Kidney (tissue), 14 donors: ENCODE results near the gene HHIPL1. TPM values are rescaled to one million over a fixed set of nuclear protein-coding genes. Genes with fewer than 3 reads are reported as not detected.
A peak's percentile ranks its signal among the peaks of the same experiment; 100 is the strongest.

Experiments
- DNase-seq, 5 donors: peaks; one replicate each; pipeline ENCODE4 v3.0.0-alpha.2; 2013 to 2020
- FAIRE-seq: peaks from 2 replicates; lab custom pipeline; 2012; peaks lifted over from hg19 to GRCh38; lab: Jason Lieb, UNC
- H3K27ac ChIP-seq, 2 donors: one replicate each; pipeline ENCODE4 v1.7.0; 2013; ENCODE audit warnings: low read depth in 2 of 2, low read length in 2 of 2, inconsistent platforms in 1 of 2
- H3K27me3 ChIP-seq: one replicate; pipeline ENCODE4 v1.7.1; 2013; ENCODE audit warnings: low read length, inconsistent platforms; ENCODE audit not compliant: control insufficient read depth, insufficient read depth
- H3K36me3 ChIP-seq, 3 donors: one replicate each; pipeline versions ENCODE4 v1.7.0 to v1.7.1; 2013; ENCODE audit warnings: low read length in 3 of 3, control low read depth in 1 of 3, inconsistent platforms in 1 of 3; ENCODE audit not compliant: insufficient read depth in 3 of 3, control insufficient read depth in 2 of 3
- H3K4me1 ChIP-seq, 3 donors: one replicate each; pipeline versions ENCODE4 v1.7.0 to v1.7.1; 2013; ENCODE audit warnings: low read length in 3 of 3, inconsistent platforms in 1 of 3, low read depth in 1 of 3; ENCODE audit not compliant: control insufficient read depth in 2 of 3, insufficient read depth in 2 of 3
- H3K4me3 ChIP-seq, 3 donors: one replicate each; pipeline versions ENCODE4 v1.7.0 to v1.8.1; 2013; ENCODE audit warnings: low read length in 3 of 3, control low read depth in 1 of 3, inconsistent platforms in 1 of 3
- H3K9ac ChIP-seq, 3 donors: one replicate each; pipeline versions ENCODE4 v1.7.0 to v1.7.1; 2013; ENCODE audit warnings: low read length in 3 of 3, control low read depth in 1 of 3, inconsistent platforms in 1 of 3
- H3K9me3 ChIP-seq, 3 donors: one replicate each; pipeline versions ENCODE4 v1.7.0 to v1.7.1; 2013; ENCODE audit warnings: low read length in 3 of 3, control low read depth in 1 of 3, inconsistent platforms in 1 of 3; ENCODE audit not compliant: control insufficient read depth in 2 of 3, insufficient read depth in 1 of 3
- intact Hi-C: fragments of 100-400 bp; cut with DNase I; formaldehyde crosslinking; loops from one replicate; pipeline ENCODE4 v1.11.1; 2022
- polyA plus RNA-seq: library from polyadenylated mRNA; stranded (reverse); fragments of 350-450 nt; fragmentation: Illumina TruSeq; extraction: RNeasy Lipid Tissue Mini Kit (QIAGEN cat#74804); gene quantifications from one replicate; pipeline ENCODE4 v1.2.3, GENCODE V29; 2014; ENCODE audit warnings: low read depth, low replicate concordance; ENCODE audit not compliant: insufficient read depth
- total RNA-seq: library from RNA; stranded (reverse); fragmentation: NEBNext Ultra II Directional; extraction: Animal tissue kit (Norgen Biotek cat#: 25700); gene quantifications from one replicate; pipeline ENCODE4 v1.2.1, GENCODE V29; 2021
- TF ChIP-seq, protein P1 (sequence below): IDR thresholded peaks from 3 replicates; pipeline ENCODE4 v1.5.1; 2012; ENCODE audit warnings: mild to moderate bottlenecking, moderate library complexity, borderline replicate concordance; ENCODE audit not compliant: insufficient read depth; ENCODE audit errors: extremely low read depth
- donor health status: control.
- donor health status: control.
- donor health status: control.
- donor health status: control.
- donor health status: control.
- donor health status: DM: yes; HTN: yes; CAD: no.
- donor health status: Normal renal cell carcinoma (clear cell type).

Gene HHIPL1
- total and polyA plus RNA-seq, 2 donors from 2014 or later: 0.32 to 0.88 TPM

DNA sequence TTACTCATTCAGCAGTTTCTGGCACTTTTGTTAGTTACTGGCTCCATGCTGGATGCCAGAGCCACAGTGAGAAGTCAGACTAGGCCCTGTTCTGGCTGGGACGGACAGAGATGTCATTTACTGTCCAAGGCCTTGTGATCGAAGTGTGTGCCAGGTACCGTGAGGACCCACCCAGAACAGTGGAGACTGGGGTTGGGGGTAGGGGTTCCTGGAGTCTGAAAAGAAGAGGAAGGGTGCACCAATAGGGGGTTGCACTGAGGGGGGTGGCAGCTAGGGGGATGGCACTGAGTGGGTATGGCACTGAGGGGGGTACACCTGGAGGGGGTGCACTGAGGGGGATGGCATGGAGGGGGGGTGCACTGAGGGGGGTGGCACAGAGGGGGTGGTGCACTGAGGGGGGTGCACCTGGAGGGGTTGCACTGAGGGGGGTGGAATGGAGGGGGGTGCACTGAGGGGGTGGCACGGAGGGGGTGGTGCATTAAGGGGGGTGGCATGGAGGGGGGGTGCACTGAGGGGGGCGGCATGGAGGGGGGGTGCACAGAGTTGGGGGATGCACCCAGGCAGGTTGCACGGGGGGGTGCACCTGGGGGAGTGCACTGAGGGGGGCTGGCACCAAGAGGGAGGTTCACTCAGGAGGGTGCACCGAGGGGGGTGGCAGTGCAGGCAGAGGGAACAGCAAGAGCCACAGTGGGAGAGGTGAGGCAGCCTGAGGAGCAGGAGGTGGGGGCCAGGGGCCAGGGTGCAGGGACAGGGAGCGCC lies 28.6 kb downstream of the HHIPL1 start:
- peaks cover 0 to 6% (median 0%) of the 10 kb centered on the region in 3 donors for H3K9me3 ChIP-seq
- DNase-seq: peak in 2 of 5 donors; percentile 41 to 59
- TF ChIP-seq, protein P1, sequence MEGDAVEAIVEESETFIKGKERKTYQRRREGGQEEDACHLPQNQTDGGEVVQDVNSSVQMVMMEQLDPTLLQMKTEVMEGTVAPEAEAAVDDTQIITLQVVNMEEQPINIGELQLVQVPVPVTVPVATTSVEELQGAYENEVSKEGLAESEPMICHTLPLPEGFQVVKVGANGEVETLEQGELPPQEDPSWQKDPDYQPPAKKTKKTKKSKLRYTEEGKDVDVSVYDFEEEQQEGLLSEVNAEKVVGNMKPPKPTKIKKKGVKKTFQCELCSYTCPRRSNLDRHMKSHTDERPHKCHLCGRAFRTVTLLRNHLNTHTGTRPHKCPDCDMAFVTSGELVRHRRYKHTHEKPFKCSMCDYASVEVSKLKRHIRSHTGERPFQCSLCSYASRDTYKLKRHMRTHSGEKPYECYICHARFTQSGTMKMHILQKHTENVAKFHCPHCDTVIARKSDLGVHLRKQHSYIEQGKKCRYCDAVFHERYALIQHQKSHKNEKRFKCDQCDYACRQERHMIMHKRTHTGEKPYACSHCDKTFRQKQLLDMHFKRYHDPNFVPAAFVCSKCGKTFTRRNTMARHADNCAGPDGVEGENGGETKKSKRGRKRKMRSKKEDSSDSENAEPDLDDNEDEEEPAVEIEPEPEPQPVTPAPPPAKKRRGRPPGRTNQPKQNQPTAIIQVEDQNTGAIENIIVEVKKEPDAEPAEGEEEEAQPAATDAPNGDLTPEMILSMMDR: no peak

DNA sequence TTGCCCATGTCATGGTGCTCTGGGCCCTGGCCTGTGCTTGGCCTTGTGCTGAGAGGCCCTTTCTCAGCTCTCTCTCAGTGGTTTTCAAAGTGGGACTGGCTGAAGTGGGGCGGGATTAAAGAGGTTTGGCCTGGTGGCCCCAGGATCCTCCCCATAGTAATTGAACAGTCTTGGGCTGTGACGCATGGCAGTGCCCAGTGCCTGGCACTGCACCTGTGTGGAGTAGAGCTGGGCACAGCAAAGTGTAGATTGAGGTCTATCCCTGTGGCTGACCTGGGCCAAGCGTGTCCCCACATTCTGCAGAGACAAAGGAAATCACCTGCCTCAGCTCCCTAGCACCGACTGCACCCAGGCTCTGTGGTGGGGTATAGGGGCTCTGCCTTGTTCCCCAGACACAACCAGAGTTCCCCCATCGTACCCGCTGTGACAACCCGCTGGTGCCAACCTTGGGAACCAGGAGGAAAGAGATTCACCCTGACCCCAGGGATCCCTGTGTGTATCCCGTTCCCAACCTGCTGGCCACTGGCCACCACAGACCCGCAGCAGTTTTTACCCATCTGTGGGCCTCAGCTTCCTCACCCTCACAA lies 29.2 kb downstream of the HHIPL1 start:
- intact Hi-C loops: no loop called here
- H3K4me1 ChIP-seq: peaks cover 0 to 8% (median 4%) of the 10 kb centered on the region in 3 donors
- H3K4me3 ChIP-seq: no peak overlapping the region
- no peaks in the 10 kb centered on the region for H3K36me3 ChIP-seq
- no peak overlapping the region for H3K9ac ChIP-seq
- peaks cover 3% of the 10 kb centered on the region for H3K27me3 ChIP-seq
- TF ChIP-seq, protein P1: no peak
- peaks cover 0 to 6% (median 0%) of the 10 kb centered on the region in 3 donors for H3K9me3 ChIP-seq
- FAIRE-seq: no peak
- peak in 2 of 5 donors; percentile 20 to 37 for DNase-seq
- H3K27ac ChIP-seq: no peak overlapping the region

More for the DNA sequence above, 28.6 kb downstream of the HHIPL1 start:
- intact Hi-C loops: no loop called here
- no peaks in the 10 kb centered on the region for H3K36me3 ChIP-seq
- H3K27ac ChIP-seq: no peak overlapping the region
- H3K4me1 ChIP-seq: peaks cover 0 to 8% (median 4%) of the 10 kb centered on the region in 3 donors
- no peak overlapping the region for H3K9ac ChIP-seq
- H3K27me3 ChIP-seq: peaks cover 3% of the 10 kb centered on the region
- FAIRE-seq: no peak
- H3K4me3 ChIP-seq: no peak overlapping the region

GRCh38 chr14:99674776-99675381 lies 29.9 kb downstream of the HHIPL1 start:
- no peak for FAIRE-seq
- TF ChIP-seq, protein P1: no peak
- no peaks in the 10 kb centered on the region for H3K36me3 ChIP-seq
- DNase-seq: peak in 2 of 5 donors; percentile 37 to 59
- H3K4me3 ChIP-seq: no peak overlapping the region
- peaks cover 3% of the 10 kb centered on the region for H3K27me3 ChIP-seq
- H3K4me1 ChIP-seq: peaks cover 0 to 8% (median 4%) of the 10 kb centered on the region in 3 donors
- peaks cover 0 to 6% (median 0%) of the 10 kb centered on the region in 3 donors for H3K9me3 ChIP-seq
- H3K27ac ChIP-seq: no peak overlapping the region
- intact Hi-C loops: no loop called here
- no peak overlapping the region for H3K9ac ChIP-seq
